ENCODE measurements around the gene CRYBA1.

CRYBA1 gene

DNA sequence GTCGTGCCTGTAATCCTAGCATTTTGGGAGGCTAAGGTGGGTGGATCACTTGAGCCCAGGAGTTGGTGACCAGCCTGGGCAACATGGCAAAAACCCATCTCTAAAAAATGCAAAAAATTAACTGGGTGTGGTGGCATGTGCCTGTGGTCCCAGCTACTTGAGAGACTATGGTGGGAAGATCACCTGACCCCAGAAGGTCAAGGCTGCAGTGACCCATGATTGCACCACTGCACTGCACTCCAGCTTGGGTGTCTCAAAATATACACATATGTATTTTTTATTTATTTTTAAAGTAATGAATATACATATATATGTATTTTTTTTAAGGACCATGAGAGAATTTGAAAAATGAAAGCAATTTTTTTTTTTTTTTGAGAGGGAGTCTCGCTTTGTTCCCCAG, 52.4 kb downstream of the CRYBA1 start:
- TF ChIP-seq, protein P1, sequence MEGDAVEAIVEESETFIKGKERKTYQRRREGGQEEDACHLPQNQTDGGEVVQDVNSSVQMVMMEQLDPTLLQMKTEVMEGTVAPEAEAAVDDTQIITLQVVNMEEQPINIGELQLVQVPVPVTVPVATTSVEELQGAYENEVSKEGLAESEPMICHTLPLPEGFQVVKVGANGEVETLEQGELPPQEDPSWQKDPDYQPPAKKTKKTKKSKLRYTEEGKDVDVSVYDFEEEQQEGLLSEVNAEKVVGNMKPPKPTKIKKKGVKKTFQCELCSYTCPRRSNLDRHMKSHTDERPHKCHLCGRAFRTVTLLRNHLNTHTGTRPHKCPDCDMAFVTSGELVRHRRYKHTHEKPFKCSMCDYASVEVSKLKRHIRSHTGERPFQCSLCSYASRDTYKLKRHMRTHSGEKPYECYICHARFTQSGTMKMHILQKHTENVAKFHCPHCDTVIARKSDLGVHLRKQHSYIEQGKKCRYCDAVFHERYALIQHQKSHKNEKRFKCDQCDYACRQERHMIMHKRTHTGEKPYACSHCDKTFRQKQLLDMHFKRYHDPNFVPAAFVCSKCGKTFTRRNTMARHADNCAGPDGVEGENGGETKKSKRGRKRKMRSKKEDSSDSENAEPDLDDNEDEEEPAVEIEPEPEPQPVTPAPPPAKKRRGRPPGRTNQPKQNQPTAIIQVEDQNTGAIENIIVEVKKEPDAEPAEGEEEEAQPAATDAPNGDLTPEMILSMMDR (IDR thresholded peaks at IDR 0.05), result no peak
- peaks cover 13% of the 10 kb centered on the region for H3K4me1 Mint-ChIP-seq
- no peak overlapping the region for H3K27ac Mint-ChIP-seq
- H3K9me3 Mint-ChIP-seq, result no peaks in the 10 kb centered on the region
- no peaks in the 10 kb centered on the region for H3K36me3 Mint-ChIP-seq (ENCODE audit: low read depth)
- H3K27me3 Mint-ChIP-seq (ENCODE audit: low read depth, poor library complexity), result peaks cover 11% of the 10 kb centered on the region
- no peak overlapping the region for H3K4me3 Mint-ChIP-seq
- DNase-seq, result no peak

DNA sequence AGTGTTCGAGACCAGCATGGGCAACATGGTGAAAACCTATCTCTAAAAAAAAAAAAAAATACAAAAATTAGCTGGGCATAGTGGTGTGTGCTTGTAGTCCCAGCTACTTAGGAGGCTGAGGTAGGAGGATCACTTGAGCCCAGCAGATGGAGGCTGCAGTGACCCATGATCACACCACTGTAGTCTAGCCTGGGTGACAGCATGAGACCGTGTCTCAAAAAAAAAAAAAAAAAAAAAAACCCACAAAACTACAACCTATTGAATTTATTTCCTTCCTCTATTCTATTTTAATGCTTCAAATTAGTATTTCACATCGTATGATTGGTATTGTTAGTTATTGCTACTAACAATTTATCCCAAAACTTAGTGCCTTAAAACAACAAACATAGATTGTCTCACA, 56.7 kb downstream of the CRYBA1 start:
- no peak for DNase-seq
- H3K36me3 Mint-ChIP-seq (ENCODE audit: low read depth), result no peaks in the 10 kb centered on the region
- H3K27ac Mint-ChIP-seq, result no peak overlapping the region
- no peaks in the 10 kb centered on the region for H3K4me1 Mint-ChIP-seq
- H3K27me3 Mint-ChIP-seq (ENCODE audit: low read depth, poor library complexity), result peaks cover 12% of the 10 kb centered on the region
- TF ChIP-seq, protein P1 (IDR thresholded peaks at IDR 0.05), result no peak
- H3K4me3 Mint-ChIP-seq, result no peak overlapping the region
- no peaks in the 10 kb centered on the region for H3K9me3 Mint-ChIP-seq

Data from nephron progenitor cell (in vitro differentiated cells).